Measurements from ENCODE around the gene KCNQ1. TPM values are rescaled to one million over a fixed set of nuclear protein-coding genes. Genes with fewer than 3 reads are reported as not detected.
A peak's percentile ranks its signal among the peaks of the same experiment; 100 is the strongest.

The KCNQ1 gene
- total and polyA plus RNA-seq, 4 donors, result 15.4 to 41.7 (median 26.2) TPM

DNA sequence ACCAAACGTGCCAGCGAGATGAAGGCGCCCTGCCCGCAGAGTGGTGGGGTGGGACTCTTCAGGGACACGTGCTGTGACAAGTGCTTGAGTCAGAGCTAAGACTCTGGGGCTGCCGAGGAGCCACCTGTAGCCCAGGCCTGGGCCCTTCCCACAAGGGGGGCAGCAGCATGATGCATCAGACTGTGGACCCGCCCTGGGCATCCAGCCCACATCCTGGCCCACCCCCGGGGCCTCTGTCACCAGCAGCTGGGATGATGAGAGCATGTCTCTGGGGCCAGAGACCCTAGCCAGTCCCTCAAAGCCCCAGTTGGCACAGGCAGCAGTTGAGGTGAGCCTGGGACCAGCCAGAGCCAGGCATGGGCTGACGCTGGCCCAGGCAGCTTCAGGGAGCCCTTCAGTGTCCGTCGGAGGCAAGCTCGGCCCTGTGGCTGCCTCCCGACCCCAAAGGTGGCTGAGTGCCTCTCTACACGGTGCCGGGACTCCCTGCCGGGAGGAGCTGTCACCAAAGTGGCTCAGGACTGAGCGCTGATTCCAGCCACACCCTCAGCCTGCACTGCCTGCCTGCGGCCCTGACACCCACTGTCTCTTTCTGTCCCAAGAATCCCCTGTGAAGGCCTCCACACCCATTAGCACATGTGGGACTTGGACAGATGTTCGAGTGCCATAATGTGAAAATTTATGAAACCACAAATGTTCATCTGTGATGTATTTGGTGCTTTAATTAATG, 399.5 kb downstream of the KCNQ1 start:
- DNase-seq, result no peak
- 83 to 88% methylated on average over 19 of the region's 19 CpGs for WGBS, 2 donors

DNA sequence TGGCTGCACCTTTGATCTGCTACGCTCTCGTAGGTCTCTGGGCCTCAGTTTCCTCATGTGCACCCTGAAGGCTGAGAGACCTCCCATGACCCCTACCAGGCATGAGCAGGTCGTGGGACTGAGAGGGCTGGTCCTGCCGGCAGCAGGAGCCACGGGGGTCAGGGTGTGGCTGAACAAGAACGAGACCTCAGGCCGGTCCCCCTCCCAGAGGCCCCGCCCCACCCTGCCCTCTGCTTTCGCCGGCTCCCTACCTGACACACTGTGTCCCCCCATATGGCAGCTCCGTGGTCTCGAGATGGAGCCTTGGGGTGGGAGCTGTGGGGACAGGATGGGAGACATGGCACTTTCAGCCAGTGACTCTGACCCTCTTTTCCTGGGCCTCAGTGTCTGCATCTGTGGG, 400.2 kb downstream of the KCNQ1 start:
- Histone ChIP-seq H3K27ac (ENCODE audit: low read depth in 1 of 2, low read length in 1 of 2) (no peak overlapping the region), H3K9me3 (ENCODE audit: control insufficient read depth in 4 of 4, insufficient read depth in 3 of 4, low read length in 3 of 4) (peaks cover 0 to 3% (median 0%) of the 10 kb centered on the region in 4 donors), H3K27me3 (ENCODE audit: control insufficient read depth in 3 of 3, insufficient read depth in 3 of 3, low read length in 2 of 3) (no peaks in the 10 kb centered on the region), H3K36me3 (ENCODE audit: control insufficient read depth in 4 of 4, insufficient read depth in 4 of 4, low read length in 4 of 4) (peaks cover 0 to 3% (median 0%) of the 10 kb centered on the region in 4 donors), H3K4me3 (no peak overlapping the region), H3K9ac (ENCODE audit: insufficient read depth in 1 of 2, low read length in 2 of 2) (no peak overlapping the region), H3K4me1 (ENCODE audit: control insufficient read depth in 5 of 5, insufficient read depth in 5 of 5, low read length in 5 of 5) (peaks cover 0 to 15% (median 4%) of the 10 kb centered on the region in 5 donors)
- ATAC-seq (ENCODE audit: insufficient read depth, low FRiP score), result no peak
- DNase-seq, result no peak
- TF ChIP-seq, protein P1, sequence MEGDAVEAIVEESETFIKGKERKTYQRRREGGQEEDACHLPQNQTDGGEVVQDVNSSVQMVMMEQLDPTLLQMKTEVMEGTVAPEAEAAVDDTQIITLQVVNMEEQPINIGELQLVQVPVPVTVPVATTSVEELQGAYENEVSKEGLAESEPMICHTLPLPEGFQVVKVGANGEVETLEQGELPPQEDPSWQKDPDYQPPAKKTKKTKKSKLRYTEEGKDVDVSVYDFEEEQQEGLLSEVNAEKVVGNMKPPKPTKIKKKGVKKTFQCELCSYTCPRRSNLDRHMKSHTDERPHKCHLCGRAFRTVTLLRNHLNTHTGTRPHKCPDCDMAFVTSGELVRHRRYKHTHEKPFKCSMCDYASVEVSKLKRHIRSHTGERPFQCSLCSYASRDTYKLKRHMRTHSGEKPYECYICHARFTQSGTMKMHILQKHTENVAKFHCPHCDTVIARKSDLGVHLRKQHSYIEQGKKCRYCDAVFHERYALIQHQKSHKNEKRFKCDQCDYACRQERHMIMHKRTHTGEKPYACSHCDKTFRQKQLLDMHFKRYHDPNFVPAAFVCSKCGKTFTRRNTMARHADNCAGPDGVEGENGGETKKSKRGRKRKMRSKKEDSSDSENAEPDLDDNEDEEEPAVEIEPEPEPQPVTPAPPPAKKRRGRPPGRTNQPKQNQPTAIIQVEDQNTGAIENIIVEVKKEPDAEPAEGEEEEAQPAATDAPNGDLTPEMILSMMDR (IDR thresholded peaks at IDR 0.05; ENCODE audit: control extremely low read depth, extremely low read depth), result no peak
- 94 to 97% methylated on average over 12 of the region's 12 CpGs for WGBS, 2 donors

More for the DNA sequence above, 399.5 kb downstream of the KCNQ1 start:
- peaks cover 0 to 3% (median 0%) of the 10 kb centered on the region in 4 donors for H3K36me3 ChIP-seq (ENCODE audit: control insufficient read depth in 4 of 4, insufficient read depth in 4 of 4, low read length in 4 of 4)
- H3K4me3 ChIP-seq, result no peak overlapping the region
- TF ChIP-seq, protein P1 (IDR thresholded peaks at IDR 0.05; ENCODE audit: control extremely low read depth, extremely low read depth), result no peak
- H3K9me3 ChIP-seq (ENCODE audit: control insufficient read depth in 4 of 4, insufficient read depth in 3 of 4, low read length in 3 of 4), result peaks cover 0 to 3% (median 0%) of the 10 kb centered on the region in 4 donors
- no peaks in the 10 kb centered on the region for H3K27me3 ChIP-seq (ENCODE audit: control insufficient read depth in 3 of 3, insufficient read depth in 3 of 3, low read length in 2 of 3)
- no peak for ATAC-seq (ENCODE audit: insufficient read depth, low FRiP score)
- peaks cover 0 to 22% (median 2%) of the 10 kb centered on the region in 5 donors for H3K4me1 ChIP-seq (ENCODE audit: control insufficient read depth in 5 of 5, insufficient read depth in 5 of 5, low read length in 5 of 5)
- no peak overlapping the region for H3K27ac ChIP-seq (ENCODE audit: low read depth in 1 of 2, low read length in 1 of 2)
- H3K9ac ChIP-seq (ENCODE audit: insufficient read depth in 1 of 2, low read length in 2 of 2), result no peak overlapping the region

DNA sequence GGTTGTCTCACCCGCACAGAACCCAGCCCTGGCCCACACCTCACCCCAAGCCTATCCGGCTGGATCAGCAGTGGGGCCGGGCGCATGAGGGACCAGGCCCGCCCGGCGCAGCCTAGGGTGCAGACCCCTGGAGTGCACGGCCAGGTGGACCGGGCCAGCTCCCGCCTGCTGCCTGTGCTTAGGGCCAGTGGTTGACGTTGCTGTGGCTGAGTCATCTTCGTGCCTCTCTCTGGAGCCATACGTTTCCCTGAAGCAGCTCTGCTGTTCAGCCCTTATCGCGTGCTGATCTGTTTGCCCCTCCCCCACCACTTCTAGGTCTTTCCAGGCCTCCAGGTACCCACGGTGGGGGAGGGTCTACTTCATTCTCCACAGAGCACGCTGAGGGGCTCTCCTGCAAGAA, 401.2 kb downstream of the KCNQ1 start:
- TF ChIP-seq, protein P1 (IDR thresholded peaks at IDR 0.05; ENCODE audit: control extremely low read depth, extremely low read depth), result no peak
- 82 to 83% methylated on average over 17 of the region's 17 CpGs for WGBS, 2 donors
- Histone ChIP-seq H3K36me3 (ENCODE audit: control insufficient read depth in 4 of 4, insufficient read depth in 4 of 4, low read length in 4 of 4) (peaks cover 0 to 3% (median 0%) of the 10 kb centered on the region in 4 donors), H3K9ac (ENCODE audit: insufficient read depth in 1 of 2, low read length in 2 of 2) (no peak overlapping the region), H3K9me3 (ENCODE audit: control insufficient read depth in 4 of 4, insufficient read depth in 3 of 4, low read length in 3 of 4) (peaks cover 0 to 3% (median 0%) of the 10 kb centered on the region in 4 donors), H3K4me1 (ENCODE audit: control insufficient read depth in 5 of 5, insufficient read depth in 5 of 5, low read length in 5 of 5) (peaks cover 0 to 10% (median 4%) of the 10 kb centered on the region in 5 donors), H3K27ac (ENCODE audit: low read depth in 1 of 2, low read length in 1 of 2) (no peak overlapping the region), H3K4me3 (no peak overlapping the region), H3K27me3 (ENCODE audit: control insufficient read depth in 3 of 3, insufficient read depth in 3 of 3, low read length in 2 of 3) (no peaks in the 10 kb centered on the region)
- ATAC-seq (ENCODE audit: insufficient read depth, low FRiP score), result no peak
- DNase-seq, result peak in 1 of 3 donors; percentile 34
